Raji (cell line): ENCODE measurements around the gene CDH20.

ENCODE experiments used
- POLR2A ChIP-seq: IDR thresholded peaks from 2 replicates; pipeline ENCODE4 v1.6.1; 2011; ENCODE audit warnings: low read depth, low read length, control low read depth; ENCODE audit not compliant: insufficient read depth

CDH20 gene

GRCh38 chr18:61535401-61535800, 202.2 kb downstream of the CDH20 start:
- TF ChIP-seq POLR2A: no peak

GRCh38 chr18:61541673-61542072, 208.4 kb downstream of the CDH20 start:
- TF ChIP-seq POLR2A: no peak

- TF ChIP-seq POLR2A: no peak
Measured at GRCh38 chr18:61542596-61542995, 209.4 kb downstream of the CDH20 start.

GRCh38 chr18:61543518-61543917, 210.3 kb downstream of the CDH20 start:
- TF ChIP-seq POLR2A: no peak

GRCh38 chr18:61544178-61544577, 210.9 kb downstream of the CDH20 start:
- TF ChIP-seq POLR2A: no peak

GRCh38 chr18:61545281-61546245, 212.3 kb downstream of the CDH20 start:
- TF ChIP-seq POLR2A: no peak

GRCh38 chr18:61546590-61546989, 213.4 kb downstream of the CDH20 start:
- TF ChIP-seq POLR2A: no peak

- TF ChIP-seq POLR2A: no peak
Measured at GRCh38 chr18:61549416-61549815, 216.2 kb downstream of the CDH20 start.

- TF ChIP-seq POLR2A: no peak
Measured at GRCh38 chr18:61549889-61550288, 216.7 kb downstream of the CDH20 start.

- TF ChIP-seq POLR2A: no peak
Measured at GRCh38 chr18:61551586-61551985, 218.4 kb downstream of the CDH20 start.

- TF ChIP-seq POLR2A: no peak
Measured at GRCh38 chr18:61553045-61553659, 219.9 kb downstream of the CDH20 start.

- no peak for TF ChIP-seq POLR2A
Measured at GRCh38 chr18:61554117-61554776, 221.0 kb downstream of the CDH20 start.

- TF ChIP-seq POLR2A: no peak
Measured at GRCh38 chr18:61554946-61555361, 221.7 kb downstream of the CDH20 start.

- TF ChIP-seq POLR2A: no peak
Measured at GRCh38 chr18:61556316-61556715, 223.1 kb downstream of the CDH20 start.

GRCh38 chr18:61556862-61557261, 223.6 kb downstream of the CDH20 start:
- no peak for TF ChIP-seq POLR2A
